ENCODE results near the gene TRUB2. TPM values are rescaled to one million over a fixed set of nuclear protein-coding genes. Genes with fewer than 3 reads are reported as not detected.

TRUB2 gene
- 66.9 and 69.8 TPM in 2 replicates for total RNA-seq (2014; rRNA removed; shearing (Covaris generic))

DNA sequence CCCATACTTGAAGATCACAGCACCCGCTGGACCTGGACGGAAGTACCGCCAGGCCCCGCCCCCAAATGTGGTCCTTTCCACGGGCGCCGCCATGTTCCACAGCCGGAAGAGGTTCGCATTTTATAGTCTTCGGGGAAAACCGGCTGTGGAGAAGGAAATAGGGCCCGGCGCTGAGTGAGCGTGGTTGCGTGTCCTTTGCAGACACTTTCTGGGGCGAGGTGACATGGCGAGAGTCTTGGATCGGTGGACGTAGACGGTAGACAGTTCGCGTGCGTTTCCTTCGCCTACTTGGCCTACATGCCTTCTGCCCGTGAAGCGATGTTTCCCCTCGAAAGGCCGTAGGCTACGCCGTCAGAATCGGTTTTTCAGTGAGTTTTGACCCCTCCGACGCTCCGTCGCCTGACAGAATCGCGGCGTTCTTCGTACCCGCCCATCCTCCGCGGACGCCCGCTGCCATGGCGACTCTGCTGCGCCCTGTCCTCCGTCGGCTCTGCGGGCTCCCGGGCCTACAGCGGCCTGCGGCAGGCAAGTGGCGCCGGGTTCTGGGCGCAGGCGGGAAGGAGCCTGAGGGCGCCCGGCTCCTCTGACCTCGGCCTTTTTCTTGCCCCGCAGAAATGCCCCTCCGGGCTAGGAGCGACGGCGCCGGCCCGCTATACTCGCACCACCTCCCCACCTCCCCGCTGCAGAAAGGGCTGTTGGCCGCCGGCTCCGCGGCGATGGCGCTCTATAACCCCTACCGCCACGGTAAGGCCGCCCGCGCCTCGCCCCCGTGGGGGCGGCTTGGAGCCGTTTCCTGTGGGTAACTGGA lies at the start of gene TRUB2, which contains the start of gene COQ4:
TSS of gene TRUB2 (minus strand) at position 44 of the 808 bp plus-strand sequence. CDS start at position 5, 39 bp downstream.
TSS of gene COQ4 (plus strand) at position 436 of the 808 bp plus-strand sequence. CDS start at position 456, 20 bp downstream.
- peak; percentile 97 for DNase-seq (ENCODE audit: low spot score)

DNA sequence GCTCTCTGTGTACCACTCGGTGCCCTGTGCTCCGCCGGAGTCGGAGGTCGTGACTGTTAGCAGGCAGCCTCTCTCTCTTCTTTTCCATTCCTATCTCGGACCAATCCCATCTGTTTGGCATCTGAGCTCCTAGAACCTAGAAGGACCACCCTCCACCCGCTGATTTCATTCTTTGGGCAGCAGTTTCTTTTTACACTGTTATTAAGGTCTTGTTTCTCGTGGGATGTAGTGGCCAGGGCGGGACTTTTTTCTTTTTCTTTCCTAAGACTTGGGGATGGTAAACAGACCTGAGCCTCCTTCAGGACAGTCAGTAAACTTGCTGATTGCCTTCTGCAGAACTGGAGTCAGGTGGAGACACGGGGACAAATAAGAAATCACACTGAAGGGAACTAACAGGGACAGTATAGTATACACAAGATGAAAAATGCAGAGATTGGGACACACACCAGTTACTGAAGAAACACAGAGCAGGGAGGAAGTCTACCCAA lies 49.4 kb upstream of the TRUB2 start:
- no peak for DNase-seq (ENCODE audit: low spot score)

DNA sequence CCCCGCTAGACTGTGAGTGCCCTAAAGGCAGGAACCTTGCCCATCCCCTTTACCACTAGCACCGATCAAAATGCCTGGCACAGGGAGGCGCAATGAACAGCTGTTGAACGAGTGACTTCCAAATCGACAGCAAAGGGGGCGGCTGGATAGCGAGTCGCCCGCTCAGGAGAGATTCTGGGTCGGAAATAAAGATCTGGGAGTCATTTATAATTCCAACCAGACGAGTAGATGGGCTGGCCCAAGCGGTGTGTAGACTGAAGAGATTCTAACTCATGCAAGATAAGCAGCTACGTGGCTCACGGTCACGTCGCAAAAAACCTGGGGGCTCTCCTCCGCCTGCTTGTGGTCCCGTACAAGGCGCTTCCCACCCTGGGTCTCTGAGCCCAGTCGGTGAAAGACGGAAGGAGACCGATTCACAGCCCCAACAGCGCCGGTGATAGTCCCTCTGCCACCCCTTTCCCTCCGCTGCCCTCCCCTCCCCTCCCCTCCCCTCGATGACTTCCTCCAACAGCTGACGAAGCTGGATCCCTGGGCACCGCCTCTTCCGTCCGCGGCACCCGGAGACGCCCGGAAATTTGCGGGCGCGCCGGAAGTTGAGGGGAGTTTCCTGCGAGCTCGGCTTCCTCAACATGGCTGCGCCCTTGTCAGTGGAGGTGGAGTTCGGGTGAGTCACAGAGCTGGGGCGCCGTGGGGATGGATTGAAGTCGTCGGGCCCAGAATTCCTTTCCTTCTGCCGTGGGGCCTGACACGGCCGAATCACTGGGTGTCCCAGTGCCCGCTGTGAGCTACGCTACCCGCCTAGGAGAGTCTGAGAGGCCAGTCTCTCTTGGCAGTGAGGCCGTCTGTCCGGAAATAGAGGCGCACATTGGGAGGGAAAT lies 48.7 kb upstream of the TRUB2 start, which contains the start of gene URM1:
TSS of gene URM1 (plus strand) at position 623 of the 878 bp plus-strand sequence. CDS start at position 630, 7 bp downstream.
- DNase-seq (ENCODE audit: low spot score): peak; percentile 94

GRCh38 chr9:128370367-128370751 lies 48.1 kb upstream of the TRUB2 start:
- no peak for DNase-seq (ENCODE audit: low spot score)

DNA sequence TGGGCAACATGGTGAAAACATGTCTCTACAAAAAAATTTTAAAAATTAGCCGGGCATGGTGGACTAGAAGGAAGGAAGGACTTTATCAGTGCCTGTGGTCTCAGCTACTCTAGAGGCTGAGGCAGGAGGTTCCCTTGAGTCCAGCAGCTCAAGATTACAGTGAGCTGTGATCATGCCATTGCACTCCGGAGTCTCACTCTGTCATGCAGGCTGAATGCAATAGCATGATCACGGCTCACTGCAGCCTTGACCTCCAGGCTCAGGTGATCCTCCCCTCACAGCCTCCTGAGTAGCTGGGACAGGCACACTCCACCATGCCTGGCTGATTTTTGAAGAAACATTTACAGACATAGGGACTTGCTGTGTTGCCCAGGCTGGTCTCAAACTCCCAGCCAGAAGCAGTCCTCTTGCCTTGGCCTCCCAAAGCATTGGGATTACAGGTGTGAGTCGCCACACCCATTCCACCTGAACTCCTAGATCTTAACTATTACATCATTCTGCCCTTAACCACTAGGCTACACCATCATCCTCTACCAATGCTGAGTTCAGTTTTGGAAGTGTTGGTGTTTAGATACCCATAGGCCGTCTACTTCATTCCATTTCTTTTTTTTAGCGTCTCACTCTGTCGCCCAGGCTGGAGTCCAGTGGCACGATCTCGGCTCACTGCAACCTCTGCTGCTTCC lies 46.9 kb upstream of the TRUB2 start:
- DNase-seq (ENCODE audit: low spot score): no peak

GRCh38 chr9:128365525-128365924 lies 43.3 kb upstream of the TRUB2 start:
- DNase-seq (ENCODE audit: low spot score): no peak

- DNase-seq (ENCODE audit: low spot score): no peak
These were observed 40.5 kb upstream of the TRUB2 start for GRCh38 chr9:128362774-128363173.

GRCh38 chr9:128361986-128362646 lies 39.9 kb upstream of the TRUB2 start:
- DNase-seq (ENCODE audit: low spot score): peak; percentile 90

DNA sequence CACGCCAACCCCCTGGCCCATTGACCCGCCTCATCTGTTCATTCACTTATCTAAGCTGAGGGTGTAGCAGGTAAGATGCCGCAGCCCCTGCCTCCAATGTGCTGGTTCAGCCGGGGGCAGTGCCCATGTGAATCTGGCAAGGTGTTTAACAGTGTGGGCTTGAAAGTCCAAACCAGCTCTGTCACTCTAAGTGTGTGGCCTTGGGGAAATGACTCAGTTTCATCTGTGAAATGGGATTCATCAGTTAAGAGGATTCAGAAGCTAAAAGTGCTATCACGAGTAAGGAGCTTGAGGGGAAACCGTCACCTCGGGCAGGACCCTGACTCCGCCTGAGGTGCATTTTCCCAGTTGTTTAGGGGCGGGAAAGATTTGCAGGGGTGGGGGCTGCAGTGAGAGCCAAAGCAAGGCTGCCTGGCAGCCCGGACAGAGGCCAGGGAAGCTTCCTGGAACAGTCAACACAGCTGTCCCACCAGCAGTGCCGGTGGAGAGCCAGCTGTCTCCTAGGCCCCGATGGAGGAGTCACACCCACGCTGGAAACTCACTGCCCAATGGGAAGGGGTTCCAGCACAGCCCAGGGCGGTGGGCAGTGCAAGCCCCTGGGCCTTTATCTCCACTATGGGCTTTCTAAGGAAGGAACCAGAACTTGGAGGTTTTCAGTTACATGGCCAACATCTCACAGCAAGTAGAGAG lies 39.2 kb upstream of the TRUB2 start:
- no peak for DNase-seq (ENCODE audit: low spot score)

DNA sequence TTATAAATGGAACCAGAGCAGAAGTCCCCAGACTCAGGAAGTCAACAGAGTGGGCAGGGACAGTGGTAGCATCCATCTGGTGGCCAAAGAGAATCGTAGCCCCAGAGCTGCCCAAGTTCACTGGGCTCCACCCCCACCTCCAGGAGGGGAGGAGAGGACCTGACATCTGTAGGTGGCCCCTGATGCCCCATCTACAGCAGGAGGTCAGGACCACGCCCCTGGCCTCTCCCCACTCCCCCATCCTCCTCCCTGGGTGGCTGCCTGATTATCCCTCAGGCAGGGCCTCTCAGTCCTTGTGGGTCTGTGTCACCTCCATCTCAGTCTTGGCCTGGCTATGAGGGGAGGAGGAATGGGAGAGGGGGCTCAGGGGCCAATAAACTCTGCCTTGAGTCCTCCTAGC lies 38.6 kb upstream of the TRUB2 start:
- DNase-seq (ENCODE audit: low spot score): no peak

DNA sequence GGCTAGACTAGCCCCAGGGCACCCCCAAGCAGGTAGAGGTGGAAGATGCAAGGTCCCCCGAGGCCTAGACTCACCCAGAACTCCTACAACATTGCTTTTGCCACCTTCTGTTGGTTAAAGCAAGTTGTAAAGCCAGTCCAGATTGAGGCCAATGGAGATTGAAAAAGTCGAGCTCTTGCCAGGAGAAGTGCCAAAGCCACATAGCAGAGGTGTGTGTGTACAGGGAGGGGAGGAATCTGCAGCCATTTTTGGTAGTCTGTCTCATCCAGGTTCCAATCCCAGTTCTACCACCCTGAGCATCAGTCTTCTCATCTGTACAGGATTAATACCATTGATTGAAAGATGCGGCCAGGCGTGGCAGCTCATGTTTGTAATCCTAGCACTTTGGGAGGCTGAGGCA lies 36.6 kb upstream of the TRUB2 start:
- DNase-seq (ENCODE audit: low spot score): no peak

DNA sequence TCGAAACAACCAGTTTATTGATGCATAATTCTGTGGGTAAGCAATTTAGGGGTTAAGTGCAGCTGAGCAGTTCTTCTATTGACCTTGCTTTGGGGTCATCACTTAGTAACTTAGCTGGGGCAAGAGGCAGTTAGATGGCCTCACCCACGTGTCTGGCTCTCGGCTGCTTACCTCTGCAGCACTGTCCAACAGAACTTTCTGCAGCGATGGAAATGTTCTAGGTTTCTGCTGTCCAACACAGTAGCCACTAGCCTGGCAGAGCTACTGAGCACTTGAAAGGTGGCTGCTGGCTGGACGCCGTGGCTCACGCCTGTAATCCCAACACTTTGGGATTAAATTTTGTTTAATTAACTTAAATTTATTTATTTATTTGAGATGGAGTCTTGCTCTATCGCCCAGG lies 35.8 kb upstream of the TRUB2 start:
- DNase-seq (ENCODE audit: low spot score): no peak

GRCh38 chr9:128355451-128355850 lies 33.2 kb upstream of the TRUB2 start:
- no peak for DNase-seq (ENCODE audit: low spot score)

DNA sequence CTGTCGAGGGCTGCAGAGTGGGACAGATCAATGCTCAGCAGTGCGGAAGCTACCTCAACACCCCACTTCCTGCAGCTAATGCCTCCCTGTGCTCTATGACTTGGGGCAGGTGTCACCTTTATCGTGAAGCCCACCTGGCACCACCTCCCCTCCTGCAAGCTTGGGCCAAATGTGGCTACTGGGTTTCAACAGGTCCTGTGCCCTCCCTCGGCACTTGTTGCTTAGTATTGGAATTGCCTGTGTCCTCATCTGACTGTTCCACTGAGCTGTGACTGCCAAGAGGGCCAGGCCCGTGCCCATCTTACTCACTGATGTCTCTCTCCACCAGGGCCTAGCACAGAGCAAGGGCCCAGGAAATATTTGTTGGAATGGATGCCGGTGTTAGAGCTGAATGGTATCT lies 27.5 kb upstream of the TRUB2 start:
- no peak for DNase-seq (ENCODE audit: low spot score)

- no peak for DNase-seq (ENCODE audit: low spot score)
These were observed 26.9 kb upstream of the TRUB2 start for GRCh38 chr9:128349125-128349524.

GRCh38 chr9:128344931-128345605 lies 22.8 kb upstream of the TRUB2 start:
- DNase-seq (ENCODE audit: low spot score): no peak

GRCh38 chr9:128343855-128344254 lies 21.6 kb upstream of the TRUB2 start:
- DNase-seq (ENCODE audit: low spot score): no peak

- DNase-seq (ENCODE audit: low spot score): no peak
These were observed 20.9 kb upstream of the TRUB2 start for GRCh38 chr9:128342971-128343680.

DNA sequence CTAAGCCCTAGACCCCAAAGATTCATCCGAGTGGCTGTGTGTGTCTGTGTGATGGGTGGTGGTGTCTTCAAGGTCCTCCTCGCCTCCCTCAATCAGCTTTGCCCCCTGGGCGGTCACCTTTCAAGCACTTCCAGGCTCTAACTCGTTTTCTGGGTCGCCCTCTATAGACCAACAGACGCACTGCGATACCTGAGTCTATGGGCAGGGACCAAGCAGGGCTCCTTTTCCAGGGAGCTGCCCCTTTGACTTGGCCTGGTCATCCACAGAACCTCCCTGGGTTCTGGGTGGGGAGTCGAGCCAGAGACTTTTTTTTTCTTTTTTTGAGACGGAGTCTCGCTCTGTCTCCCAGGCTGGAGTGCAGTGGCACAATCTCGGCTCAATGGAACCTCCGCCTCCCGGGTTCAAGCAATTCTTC lies 19.2 kb upstream of the TRUB2 start:
- DNase-seq (ENCODE audit: low spot score): peak; percentile 90

All from HT-29 (cell line).